Measurements from ENCODE around the gene RETSAT.
"Not testable (repeated sequence)": the region's sequence is repeated elsewhere in the genome, so short reads cannot be mapped to it uniquely, and the experiment has no call there.

The RETSAT gene

GRCh38 chr2:85377083-85377482, 22.8 kb upstream of the RETSAT start:
- DNase-seq, result no peak

DNA sequence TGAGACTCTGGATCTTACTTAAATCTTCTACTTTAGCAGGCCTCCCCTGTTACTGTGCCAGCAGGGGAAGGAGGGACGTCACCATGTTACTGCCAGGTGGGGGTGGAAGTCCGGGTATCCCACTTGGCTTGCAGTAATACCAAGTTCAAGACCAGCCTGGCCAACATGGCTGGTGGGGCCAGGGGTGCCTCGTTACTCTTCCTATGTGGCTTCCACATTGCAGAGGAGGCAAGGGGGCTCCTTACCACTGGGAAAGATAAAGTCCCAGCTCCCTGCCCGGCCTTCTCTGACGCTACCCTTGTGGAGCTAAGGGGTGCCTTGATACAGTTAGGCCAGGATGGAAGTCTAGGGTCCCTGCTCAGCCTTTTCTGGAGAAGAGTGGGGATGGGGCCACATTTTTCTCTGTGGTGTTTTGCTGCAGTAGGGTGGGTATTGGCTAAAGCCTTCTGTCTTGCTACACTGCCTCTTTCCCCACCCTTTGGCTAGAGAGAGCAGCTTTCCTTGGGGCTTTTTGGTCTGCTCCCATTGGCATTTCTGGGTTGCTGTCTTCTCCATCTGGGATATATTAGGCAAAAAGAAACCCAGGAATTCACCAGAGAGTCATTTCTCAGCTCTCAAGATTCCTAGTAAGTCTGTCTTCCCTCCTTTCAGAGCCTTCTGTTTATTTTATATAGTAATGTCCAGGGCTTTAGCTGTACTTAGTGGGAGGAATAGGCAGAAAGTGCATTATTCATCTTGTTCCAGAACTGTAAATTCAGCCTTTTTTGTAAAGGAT, 22.1 kb upstream of the RETSAT start:
- DNase-seq, result no peak

DNA sequence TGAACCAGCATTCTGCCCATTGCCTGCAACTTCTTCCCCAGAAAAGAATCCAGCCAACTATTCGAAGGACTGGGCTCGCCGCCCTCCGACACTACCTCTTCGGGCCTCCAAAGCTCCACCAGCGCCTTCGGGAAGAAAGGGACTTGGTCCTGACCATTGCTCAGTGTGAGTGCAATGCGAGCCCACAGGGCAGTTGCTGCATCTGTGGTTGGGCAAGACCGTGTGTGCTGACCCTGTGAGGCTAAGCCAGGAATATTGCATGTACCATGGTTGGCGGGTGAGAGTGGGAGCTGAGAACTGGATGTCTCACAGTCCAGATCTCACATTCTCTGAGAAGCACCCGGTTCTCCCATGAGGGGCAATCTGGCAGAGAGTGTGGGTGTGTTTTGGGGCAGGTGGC, 16.7 kb upstream of the RETSAT start:
- no peak for DNase-seq

DNA sequence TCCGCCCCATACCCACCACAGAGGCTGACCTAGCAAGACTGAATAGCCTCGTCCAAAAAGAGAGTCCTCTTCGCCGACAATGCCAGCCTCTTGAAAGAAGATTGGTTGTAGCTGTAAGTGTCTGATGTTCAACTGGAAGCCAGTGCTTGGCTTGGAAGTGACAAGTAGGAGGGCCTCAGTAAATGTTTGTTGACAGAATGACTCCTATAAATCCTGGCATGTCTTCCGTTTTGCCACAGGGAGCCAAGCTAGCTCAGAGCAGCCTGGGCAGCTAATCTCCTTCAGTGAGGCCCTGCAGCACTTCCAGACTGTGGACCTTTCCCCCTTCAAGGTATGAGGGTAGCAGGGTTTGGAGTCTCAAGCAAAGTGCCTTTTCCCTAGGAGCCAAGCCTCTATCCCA, 15.2 kb upstream of the RETSAT start:
- no peak for DNase-seq

DNA sequence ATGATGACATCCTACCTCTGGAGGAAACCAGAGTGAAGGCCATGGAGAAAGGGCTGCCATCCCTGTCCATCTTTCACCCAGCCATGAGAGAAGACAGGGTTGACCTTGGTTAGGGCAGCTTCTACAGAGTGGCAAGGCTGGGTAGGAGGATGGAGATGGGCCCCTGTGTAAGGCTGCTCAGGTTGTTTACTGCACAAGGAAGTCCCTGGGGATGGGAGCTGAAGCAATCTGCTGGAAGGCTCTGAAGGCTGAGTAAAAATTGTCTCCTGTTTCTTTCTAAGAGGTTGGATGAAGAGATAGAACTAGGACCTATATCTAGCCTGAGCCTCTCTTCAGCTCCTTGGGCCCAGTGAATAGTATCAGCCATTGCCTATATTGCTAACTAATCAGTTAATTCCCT, 14.6 kb upstream of the RETSAT start:
- DNase-seq, result no peak

- no peak for DNase-seq
These were observed 12.9 kb upstream of the RETSAT start for GRCh38 chr2:85367180-85367579.

DNA sequence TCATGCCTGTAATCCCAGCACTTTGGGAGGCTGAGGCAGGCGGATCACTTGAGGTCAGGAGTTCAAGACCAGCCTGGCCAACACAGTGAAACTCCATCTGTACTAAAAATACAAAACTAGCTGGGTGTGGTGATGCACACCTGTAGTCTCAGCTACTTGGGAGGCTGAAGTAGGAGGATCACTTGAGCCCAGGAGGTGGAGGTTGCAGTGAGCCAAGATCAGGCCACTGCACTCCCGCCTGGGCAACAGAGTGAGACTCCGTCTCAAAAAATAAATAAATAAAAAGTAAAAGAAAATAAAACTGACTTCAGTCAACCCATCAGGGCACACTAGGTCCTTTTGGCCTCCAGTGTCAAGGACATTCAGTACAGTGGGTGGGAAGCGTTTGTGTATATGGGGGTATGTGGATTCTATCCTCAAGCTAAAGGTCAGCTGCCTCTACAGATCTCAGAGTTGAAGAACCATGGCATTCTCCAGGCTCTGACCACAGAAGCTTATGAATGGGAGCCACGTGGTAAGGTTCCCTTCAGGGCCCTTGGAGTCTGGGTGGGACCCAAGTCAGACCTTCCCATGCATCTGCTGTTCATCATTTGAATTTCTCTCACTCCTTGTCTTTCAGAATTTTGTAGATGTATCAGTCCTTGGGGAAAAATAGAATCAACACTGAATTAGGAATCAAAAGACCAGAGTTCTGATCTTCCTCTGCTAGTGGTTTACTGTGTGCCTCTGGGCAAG, 8.5 kb upstream of the RETSAT start:
- DNase-seq, result not testable (repeated sequence)

- DNase-seq, result no peak
These were observed 3.4 kb upstream of the RETSAT start for GRCh38 chr2:85357736-85358135.

DNA sequence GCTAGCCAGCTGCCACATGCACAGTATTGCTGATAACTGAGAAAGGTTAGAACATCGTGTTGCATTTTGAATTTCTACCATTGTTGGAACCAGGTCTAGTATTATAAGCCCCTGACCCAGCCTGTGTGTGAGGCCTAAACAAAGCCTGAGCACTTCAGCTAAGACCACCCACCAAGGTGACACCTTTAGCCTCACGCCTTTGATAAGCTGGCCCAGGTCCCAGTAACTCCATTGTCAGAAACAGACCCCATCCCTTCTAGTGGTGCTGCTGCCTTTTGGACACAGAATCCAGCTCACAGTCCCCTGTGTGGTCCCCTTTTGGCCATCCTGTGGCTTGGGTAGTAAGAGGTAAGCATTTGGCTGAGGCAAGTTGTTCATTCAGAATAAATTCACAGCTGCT, 1.9 kb upstream of the RETSAT start:
- no peak for DNase-seq

- DNase-seq, result no peak
These were observed 1.2 kb upstream of the RETSAT start for GRCh38 chr2:85355521-85355920.

DNA sequence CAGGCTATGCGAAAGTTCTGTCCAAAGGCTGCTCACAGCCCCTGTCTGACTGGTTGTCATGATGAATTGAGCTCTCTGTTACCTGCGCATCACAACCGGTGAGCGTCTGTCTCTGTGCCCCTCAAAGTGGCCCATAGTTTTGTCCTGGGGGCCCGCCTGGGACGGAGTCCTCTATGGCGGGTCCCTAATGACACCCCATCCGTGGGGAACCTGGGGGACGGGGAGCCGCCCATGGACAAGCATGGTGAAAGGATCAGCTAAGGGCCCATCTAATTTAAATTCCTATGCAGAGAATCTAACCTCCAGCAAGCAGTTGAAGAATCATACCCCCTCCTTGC, 714 bp upstream of the RETSAT start:
- no peak for DNase-seq

- DNase-seq, result peak; percentile 24
These were observed 447 bp downstream of the RETSAT start for GRCh38 chr2:85353876-85354285.

- no peak for DNase-seq
These were observed 6.7 kb downstream of the RETSAT start for GRCh38 chr2:85347599-85347998.

DNA sequence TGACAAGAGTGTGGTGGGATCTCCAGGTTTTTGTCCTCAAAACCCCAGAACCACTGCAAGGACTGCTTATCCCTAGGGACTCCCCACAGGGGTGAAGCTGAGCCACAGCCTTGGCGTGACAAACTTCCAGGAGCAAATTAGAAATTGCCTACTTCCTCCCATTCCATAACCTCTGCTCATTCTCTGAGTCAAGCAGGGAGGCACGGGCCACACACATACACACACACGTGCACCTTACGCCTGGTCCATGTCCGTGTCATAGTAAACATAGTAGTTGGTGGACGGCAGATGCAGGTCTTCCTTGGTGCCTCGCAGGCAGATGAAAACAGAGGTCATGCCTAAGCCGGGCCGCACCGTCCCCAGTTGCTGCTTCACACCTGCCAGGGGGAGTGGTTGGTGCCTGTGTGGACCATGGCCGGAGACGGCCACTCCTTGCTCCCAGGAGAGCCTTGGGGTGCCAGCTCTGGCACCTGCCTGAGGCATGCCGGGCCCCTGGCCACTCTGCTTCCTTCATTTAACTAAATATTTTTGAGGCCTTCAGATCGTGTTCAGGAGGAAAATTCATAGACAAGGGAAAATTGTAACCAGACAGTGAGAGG, 9.9 kb downstream of the RETSAT start:
- no peak for DNase-seq

DNA sequence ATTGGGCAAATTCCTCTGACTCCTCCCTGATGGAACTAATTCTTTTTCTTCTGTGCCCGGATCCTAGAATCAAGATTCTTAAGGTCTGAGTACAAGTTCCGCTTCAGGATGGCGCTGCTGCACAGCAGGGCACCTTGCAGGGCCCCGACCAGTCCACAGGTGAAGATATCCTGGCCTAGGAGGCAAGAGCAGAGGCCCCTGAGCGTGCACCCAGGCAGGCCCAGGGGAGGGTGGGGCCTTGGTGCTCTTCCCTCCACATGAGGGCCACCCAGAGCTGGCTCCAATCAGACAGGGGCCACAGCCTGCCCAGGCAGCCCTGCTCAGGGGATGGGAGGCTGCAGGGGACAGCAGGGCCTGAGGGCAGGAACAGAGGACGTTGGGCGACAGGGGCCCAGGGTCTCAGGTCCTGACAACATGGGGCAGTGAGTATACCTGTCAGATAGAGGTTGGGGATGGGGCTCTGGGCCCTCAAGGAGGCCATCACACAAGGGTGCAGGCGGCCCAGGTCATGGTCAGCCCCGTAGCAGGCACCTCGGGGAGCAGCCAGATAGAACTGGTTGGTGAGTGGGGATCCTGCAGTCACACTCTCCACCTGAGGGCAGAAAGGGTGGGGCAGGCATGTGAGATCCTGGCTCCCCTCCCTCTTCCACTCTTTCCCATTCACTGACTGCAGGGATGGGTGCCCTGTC, 11.0 kb downstream of the RETSAT start:
- not testable (repeated sequence) for DNase-seq

- no peak for DNase-seq
These were observed 12.2 kb downstream of the RETSAT start for GRCh38 chr2:85342156-85342555.

- DNase-seq, result no peak
These were observed 12.9 kb downstream of the RETSAT start for GRCh38 chr2:85341269-85342029.

DNA sequence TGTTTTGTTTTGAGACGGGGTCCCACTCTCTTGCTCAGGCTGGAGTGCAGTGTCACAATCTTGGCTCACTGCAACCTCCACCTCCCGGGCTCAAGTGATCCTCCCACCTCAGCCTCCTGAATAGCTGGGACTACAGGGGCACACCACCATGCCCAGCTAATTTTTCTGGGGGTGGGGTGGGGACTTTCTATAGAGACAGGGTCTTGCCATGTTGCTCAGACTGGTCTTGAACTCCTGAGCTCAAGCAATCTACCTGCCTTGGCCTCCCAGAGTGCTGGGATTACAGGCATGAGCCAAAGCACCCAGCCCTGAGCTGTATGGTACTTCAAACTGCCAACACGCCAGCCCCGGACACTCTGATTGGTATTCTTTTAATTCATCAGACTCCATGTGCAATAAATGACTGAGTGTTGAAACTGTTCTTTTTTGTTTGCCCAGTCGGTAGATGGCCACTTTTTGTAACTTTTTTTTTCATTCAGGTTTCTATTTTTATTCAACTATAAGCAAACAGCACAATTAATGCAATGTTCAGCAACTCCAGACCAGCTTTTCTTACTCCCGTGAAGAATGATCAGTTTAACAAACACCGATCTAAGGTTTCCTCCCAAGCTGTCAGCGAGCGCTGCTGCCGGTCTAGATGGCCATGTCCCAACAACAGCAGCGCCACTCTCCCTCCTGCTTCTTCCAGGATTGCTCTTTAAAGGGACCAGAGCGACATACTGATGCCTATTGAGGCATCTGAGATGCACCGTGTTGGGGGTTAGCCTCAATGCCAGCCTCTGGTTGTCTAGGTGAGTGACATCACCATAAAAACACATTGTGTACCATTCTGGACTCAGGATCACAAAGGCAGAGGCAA, 14.1 kb downstream of the RETSAT start:
- peak; percentile 20 for DNase-seq

DNA sequence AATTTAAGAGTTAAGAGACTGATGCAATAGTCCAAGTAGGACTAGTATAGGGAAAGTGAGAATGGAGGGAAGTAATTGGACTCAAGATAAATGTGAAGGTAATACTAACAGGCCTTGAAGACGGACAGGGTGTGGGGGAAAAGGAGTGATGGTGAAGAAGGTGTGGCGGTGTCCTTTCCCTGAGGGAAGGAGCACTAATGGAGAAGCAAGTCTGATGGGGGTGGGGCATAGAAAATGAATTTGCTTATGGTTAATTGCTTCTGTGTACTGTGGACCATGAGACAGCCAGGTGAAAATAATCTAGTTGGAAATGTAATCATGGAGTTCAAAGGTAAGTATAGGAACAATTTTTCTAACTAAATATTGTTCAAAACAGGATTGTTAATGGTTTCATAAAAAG, 19.4 kb downstream of the RETSAT start:
- DNase-seq, result no peak

GRCh38 chr2:85333877-85334276, 20.5 kb downstream of the RETSAT start:
- DNase-seq, result not testable (repeated sequence)

GRCh38 chr2:85330839-85331636, 23.3 kb downstream of the RETSAT start:
- DNase-seq, result no peak

All from NCI-H69 (cell line).